ENCODE results near the gene ATG2B. TPM values are rescaled to one million over a fixed set of nuclear protein-coding genes. Genes with fewer than 3 reads are reported as not detected.

Gene ATG2B
- total RNA-seq (10 to 100 TPM; 25.3 to 38.2 (median 31.1) TPM), polyA plus RNA-seq (1 to 10 TPM; 2.9 to 4.7 (median 3.9) TPM)
- long read RNA-seq, donor 1, full-length matches to known transcripts, result 1 of 1 reads
- long read RNA-seq, donor 1, partial matches to known transcripts, result 0 of 1 reads
- long read RNA-seq, donor 1, other reads (novel, unspliced or antisense), result 0 of 1 reads
- long read RNA-seq, donor 2, result 0 reads

- H3K36me3 ChIP-seq, result no peaks in the 10 kb centered on the region
- H3K27me3 ChIP-seq (replicated peaks in 1 of 7), result no peaks in the 10 kb centered on the region
- intact Hi-C loops (cut with DNase I; ENCODE audit: low total_unique reads), result no loop called here
- H3K27ac ChIP-seq, result peak within 1 kb of the TSS; percentile 87 to 98 (median 94)
- TF ChIP-seq POLR2A (IDR thresholded peaks at IDR 0.05) (peak in 1 of 3 donors; percentile 40), CTCF (IDR thresholded peaks at IDR 0.05 in 8 of 11, conservative IDR thresholded peaks at IDR 0.05 in 3 of 11) (peak in 1 of 11 experiments; percentile 37), POLR2AphosphoS5 (IDR thresholded peaks at IDR 0.05) (peak; percentile 89 to 97 (median 96))
- peak; percentile 99 for DNase-seq
- peaks cover 19 to 73% (median 48%) of the 10 kb centered on the region in 6 donors for H3K4me1 ChIP-seq
- H3K9me3 ChIP-seq, result no peaks in the 10 kb centered on the region
- H3K4me3 ChIP-seq, result peak within 1 kb of the TSS; percentile 92 to 99 (median 96)
- WGBS, 5 donors, result 0 to 1% (median 0%) methylated on average over 27 to 92 of the region's 92 CpGs
Measured at GRCh38 chr14:96362965-96363750, at the start of gene ATG2B, which contains the start of gene GSKIP. TSS of gene ATG2B (minus strand) at chr14:96363341. CDS start at chr14:96362976, 365 bp downstream. TSS of gene GSKIP (plus strand) at chr14:96363526. CDS start at chr14:96382248, 18,722 bp downstream.

- H3K27ac ChIP-seq, result no peak overlapping the region
- WGBS, 5 donors, result 87 to 92% (median 89%) methylated on average over 4 of the region's 4 CpGs
Measured at GRCh38 chr14:96410119-96410518, 47.0 kb upstream of the ATG2B start.

GRCh38 chr14:96409701-96410100, 46.6 kb upstream of the ATG2B start:
- 66 to 82% (median 78%) methylated on average over 9 of the region's 9 CpGs for WGBS, 5 donors
- Histone ChIP-seq H3K27me3 (replicated peaks in 1 of 7) (no peaks in the 10 kb centered on the region), H3K27ac (no peak overlapping the region), H3K4me3 (no peak overlapping the region), H3K4me1 (no peaks in the 10 kb centered on the region), H3K9me3 (no peaks in the 10 kb centered on the region), H3K36me3 (no peaks in the 10 kb centered on the region)
- TF ChIP-seq POLR2A (IDR thresholded peaks at IDR 0.05) (no peak), POLR2AphosphoS5 (IDR thresholded peaks at IDR 0.05) (no peak), CTCF (IDR thresholded peaks at IDR 0.05 in 8 of 11, conservative IDR thresholded peaks at IDR 0.05 in 3 of 11) (no peak)
- intact Hi-C loops (cut with DNase I; ENCODE audit: low total_unique reads), result no loop called here
- DNase-seq, result no peak

More at GRCh38 chr14:96410119-96410518, 47.0 kb upstream of the ATG2B start:
- H3K9me3 ChIP-seq, result no peaks in the 10 kb centered on the region
- no peaks in the 10 kb centered on the region for H3K27me3 ChIP-seq (replicated peaks in 1 of 7)
- H3K4me1 ChIP-seq, result no peaks in the 10 kb centered on the region
- no peaks in the 10 kb centered on the region for H3K36me3 ChIP-seq
- intact Hi-C loops (cut with DNase I; ENCODE audit: low total_unique reads), result no loop called here
- TF ChIP-seq POLR2A (IDR thresholded peaks at IDR 0.05) (no peak), CTCF (IDR thresholded peaks at IDR 0.05 in 8 of 11, conservative IDR thresholded peaks at IDR 0.05 in 3 of 11) (no peak), POLR2AphosphoS5 (IDR thresholded peaks at IDR 0.05) (no peak)
- DNase-seq, result no peak
- no peak overlapping the region for H3K4me3 ChIP-seq

- no peak for TF ChIP-seq POLR2AphosphoS5 (IDR thresholded peaks at IDR 0.05)
- no peak for TF ChIP-seq CTCF (IDR thresholded peaks at IDR 0.05 in 8 of 11, conservative IDR thresholded peaks at IDR 0.05 in 3 of 11)
- no peak for TF ChIP-seq POLR2A (IDR thresholded peaks at IDR 0.05)
- intact Hi-C loops (cut with DNase I; ENCODE audit: low total_unique reads), result no loop called here
- H3K4me3 ChIP-seq, result no peak overlapping the region
- no peak overlapping the region for H3K27ac ChIP-seq
- WGBS, 5 donors, result 75 to 91% (median 85%) methylated on average over 12 of the region's 12 CpGs
- H3K4me1 ChIP-seq, result peaks cover 0 to 6% (median 0%) of the 10 kb centered on the region in 6 donors
- no peaks in the 10 kb centered on the region for H3K27me3 ChIP-seq (replicated peaks in 1 of 7)
- no peak for DNase-seq
- no peaks in the 10 kb centered on the region for H3K9me3 ChIP-seq
- H3K36me3 ChIP-seq, result no peaks in the 10 kb centered on the region
Measured at GRCh38 chr14:96408608-96409007, 45.5 kb upstream of the ATG2B start.

Measured in spleen (tissue), 13 donors.